ENCODE results near the gene MT3. TPM values are rescaled to one million over a fixed set of nuclear protein-coding genes. Genes with fewer than 3 reads are reported as not detected.

Gene MT3
- total and polyA plus RNA-seq, 2 of the 13 experiments (the other 11 are each of a cell fraction or from before 2014, with no cell fraction given): not detected

DNA sequence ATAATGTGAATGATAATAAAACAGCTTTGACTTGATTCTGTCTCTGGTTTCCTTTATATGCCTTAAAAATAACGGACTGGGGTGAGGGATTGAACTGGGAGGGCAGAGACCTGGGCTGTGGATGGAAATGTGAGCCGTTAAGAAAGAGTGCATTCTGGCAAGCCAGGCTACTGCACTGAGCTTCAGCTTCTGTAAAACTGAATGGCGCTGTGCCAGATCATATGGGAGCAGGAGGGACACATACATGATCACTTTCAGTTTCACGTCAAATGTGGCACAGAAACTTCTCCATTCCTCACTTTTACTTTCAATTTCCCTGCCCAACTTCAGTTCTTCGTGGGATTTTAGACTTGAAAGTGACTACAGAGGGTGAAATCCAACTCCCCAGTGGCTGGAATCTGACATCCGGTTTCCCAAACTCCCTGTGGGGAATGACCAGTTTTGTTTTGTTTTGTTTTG is 20.2 kb downstream of the MT3 start (continued):
- TF ChIP-seq HMGXB4 (CRISPR knock-in tag; IDR thresholded peaks at IDR 0.05; ENCODE audit: borderline replicate concordance in 1 of 2, low read depth in 1 of 2) (no peak; a peak in 1 of 4 replicates), SIN3B (IDR thresholded peaks at IDR 0.05; ENCODE audit: low read length) (no peak), ZNF510 (CRISPR knock-in tag; IDR thresholded peaks at IDR 0.05; ENCODE audit: low read depth) (no peak), ETV6 (CRISPR knock-in tag; conservative IDR thresholded peaks at IDR 0.05) (no peak), KDM6A (CRISPR knock-in tag; IDR thresholded peaks at IDR 0.05; ENCODE audit: low read depth) (no peak), TSC22D2 (CRISPR knock-in tag; IDR thresholded peaks at IDR 0.05; ENCODE audit: borderline replicate concordance) (no peak), ZNF557 (CRISPR knock-in tag; IDR thresholded peaks at IDR 0.05) (0 out of 2 replicates have a peak, but pooled peaks have one; percentile 16), ONECUT2 (CRISPR knock-in tag; IDR thresholded peaks at IDR 0.05) (no peak), ZEB1 (IDR thresholded peaks at IDR 0.05; ENCODE audit: insufficient replicate concordance, low read depth) (no peak), ZKSCAN1 (IDR thresholded peaks at IDR 0.05; ENCODE audit: low read length) (no peak), ZNF720 (CRISPR knock-in tag; IDR thresholded peaks at IDR 0.05) (no peak), HNRNPK (IDR thresholded peaks at IDR 0.05; ENCODE audit: low read depth, low read length, poor library complexity, severe bottlenecking) (no peak), PAF1 (CRISPR knock-in tag; IDR thresholded peaks at IDR 0.05) (no peak; the same call in 1 of the 2 replicates), ETV5 (CRISPR knock-in tag; IDR thresholded peaks at IDR 0.05; ENCODE audit: borderline replicate concordance) (peak; percentile 61; the same call in 1 of the 2 replicates), SRSF9 (IDR thresholded peaks at IDR 0.05; ENCODE audit: borderline replicate concordance, insufficient read depth, low read depth, low read length, poor library complexity, severe bottlenecking) (no peak), EP300 (IDR thresholded peaks at IDR 0.05; ENCODE audit: low read depth in 2 of 2, low read length in 2 of 2) (no peak), EP300 (CRISPR knock-in tag; IDR thresholded peaks at IDR 0.05; ENCODE audit: borderline replicate concordance) (no peak)
- TF ChIP-seq, protein P1, sequence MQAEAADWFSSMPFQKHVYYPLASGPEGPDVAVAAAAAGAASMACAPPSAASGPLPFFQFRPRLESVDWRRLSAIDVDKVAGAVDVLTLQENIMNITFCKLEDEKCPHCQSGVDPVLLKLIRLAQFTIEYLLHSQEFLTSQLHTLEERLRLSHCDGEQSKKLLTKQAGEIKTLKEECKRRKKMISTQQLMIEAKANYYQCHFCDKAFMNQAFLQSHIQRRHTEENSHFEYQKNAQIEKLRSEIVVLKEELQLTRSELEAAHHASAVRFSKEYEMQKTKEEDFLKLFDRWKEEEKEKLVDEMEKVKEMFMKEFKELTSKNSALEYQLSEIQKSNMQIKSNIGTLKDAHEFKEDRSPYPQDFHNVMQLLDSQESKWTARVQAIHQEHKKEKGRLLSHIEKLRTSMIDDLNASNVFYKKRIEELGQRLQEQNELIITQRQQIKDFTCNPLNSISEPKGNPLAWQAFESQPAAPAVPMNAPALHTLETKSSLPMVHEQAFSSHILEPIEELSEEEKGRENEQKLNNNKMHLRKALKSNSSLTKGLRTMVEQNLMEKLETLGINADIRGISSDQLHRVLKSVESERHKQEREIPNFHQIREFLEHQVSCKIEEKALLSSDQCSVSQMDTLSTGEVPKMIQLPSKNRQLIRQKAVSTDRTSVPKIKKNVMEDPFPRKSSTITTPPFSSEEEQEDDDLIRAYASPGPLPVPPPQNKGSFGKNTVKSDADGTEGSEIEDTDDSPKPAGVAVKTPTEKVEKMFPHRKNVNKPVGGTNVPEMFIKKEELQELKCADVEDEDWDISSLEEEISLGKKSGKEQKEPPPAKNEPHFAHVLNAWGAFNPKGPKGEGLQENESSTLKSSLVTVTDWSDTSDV (CRISPR knock-in tag; IDR thresholded peaks at IDR 0.05): no peak
- TF ChIP-seq, protein P2, sequence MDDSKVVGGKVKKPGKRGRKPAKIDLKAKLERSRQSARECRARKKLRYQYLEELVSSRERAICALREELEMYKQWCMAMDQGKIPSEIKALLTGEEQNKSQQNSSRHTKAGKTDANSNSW (CRISPR knock-in tag; IDR thresholded peaks at IDR 0.05; ENCODE audit: borderline replicate concordance): no peak
- TF ChIP-seq, protein P3, sequence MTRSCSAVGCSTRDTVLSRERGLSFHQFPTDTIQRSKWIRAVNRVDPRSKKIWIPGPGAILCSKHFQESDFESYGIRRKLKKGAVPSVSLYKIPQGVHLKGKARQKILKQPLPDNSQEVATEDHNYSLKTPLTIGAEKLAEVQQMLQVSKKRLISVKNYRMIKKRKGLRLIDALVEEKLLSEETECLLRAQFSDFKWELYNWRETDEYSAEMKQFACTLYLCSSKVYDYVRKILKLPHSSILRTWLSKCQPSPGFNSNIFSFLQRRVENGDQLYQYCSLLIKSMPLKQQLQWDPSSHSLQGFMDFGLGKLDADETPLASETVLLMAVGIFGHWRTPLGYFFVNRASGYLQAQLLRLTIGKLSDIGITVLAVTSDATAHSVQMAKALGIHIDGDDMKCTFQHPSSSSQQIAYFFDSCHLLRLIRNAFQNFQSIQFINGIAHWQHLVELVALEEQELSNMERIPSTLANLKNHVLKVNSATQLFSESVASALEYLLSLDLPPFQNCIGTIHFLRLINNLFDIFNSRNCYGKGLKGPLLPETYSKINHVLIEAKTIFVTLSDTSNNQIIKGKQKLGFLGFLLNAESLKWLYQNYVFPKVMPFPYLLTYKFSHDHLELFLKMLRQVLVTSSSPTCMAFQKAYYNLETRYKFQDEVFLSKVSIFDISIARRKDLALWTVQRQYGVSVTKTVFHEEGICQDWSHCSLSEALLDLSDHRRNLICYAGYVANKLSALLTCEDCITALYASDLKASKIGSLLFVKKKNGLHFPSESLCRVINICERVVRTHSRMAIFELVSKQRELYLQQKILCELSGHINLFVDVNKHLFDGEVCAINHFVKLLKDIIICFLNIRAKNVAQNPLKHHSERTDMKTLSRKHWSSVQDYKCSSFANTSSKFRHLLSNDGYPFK (CRISPR knock-in tag; IDR thresholded peaks at IDR 0.05; ENCODE audit: borderline replicate concordance): no peak

Data from HepG2 (cell line).